Measurements from ENCODE around the gene STRA8. TPM values are rescaled to one million over a fixed set of nuclear protein-coding genes. Genes with fewer than 3 reads are reported as not detected.

STRA8 gene, protein sequence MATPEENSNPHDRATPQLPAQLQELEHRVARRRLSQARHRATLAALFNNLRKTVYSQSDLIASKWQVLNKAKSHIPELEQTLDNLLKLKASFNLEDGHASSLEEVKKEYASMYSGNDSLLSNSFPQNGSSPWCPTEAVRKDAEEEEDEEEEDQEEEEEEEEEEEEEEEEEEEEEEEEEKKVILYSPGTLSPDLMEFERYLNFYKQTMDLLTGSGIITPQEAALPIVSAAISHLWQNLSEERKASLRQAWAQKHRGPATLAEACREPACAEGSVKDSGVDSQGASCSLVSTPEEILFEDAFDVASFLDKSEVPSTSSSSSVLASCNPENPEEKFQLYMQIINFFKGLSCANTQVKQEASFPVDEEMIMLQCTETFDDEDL
- total RNA-seq (2022; extraction: Qiagen RNA extraction), result not detected in 5 replicates

GRCh38 chr7:135233570-135233969 lies at the start of gene STRA8:
Gene STRA8 (plus strand): TSS chr7:135233838. CDS start chr7:135240525, 6,687 bp downstream.

DNA sequence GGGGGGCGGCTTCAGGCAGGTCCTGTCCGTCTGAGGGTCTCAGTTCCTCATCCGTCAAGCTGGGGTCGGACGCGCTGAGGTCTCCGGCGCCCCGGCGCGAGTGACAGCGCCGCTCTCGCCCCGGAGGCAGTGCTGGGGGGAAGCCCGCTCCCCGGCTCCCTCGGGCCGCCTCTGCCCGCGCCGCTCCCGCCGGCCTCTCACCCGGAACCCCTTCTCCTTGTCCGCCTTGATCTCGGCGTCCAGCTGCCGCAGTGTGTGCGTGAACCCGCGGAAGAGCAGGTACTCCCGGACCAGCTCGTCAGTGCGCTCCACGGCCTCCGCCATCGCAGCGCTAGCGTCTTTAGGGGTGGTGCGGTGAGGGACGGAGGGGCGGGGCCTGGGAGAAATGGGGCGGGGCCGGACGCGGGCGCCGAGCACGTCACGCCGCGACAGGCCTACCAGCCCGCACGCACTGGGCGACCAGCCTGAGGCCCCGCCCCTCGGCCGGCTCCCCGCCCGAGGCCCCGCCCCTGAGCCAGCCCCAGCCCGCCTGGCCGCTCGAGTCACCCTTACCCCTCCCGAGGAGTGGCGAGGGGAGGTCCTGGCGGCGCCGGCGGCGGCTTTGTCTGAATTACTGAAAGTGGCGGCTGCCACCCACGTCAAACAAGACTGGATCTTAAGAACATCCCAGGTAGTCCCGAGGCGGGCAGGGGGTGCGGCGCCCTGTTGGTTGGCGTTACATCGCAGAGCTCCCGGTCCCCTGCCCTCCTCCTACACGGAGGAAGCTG lies 22.3 kb upstream of the STRA8 start, which contains the start of gene WDR91:
Gene WDR91, minus strand, starts transcription at position 348 of the 767 bp plus-strand sequence. Its CDS starts 24 bp downstream, at position 324.

Other genes starting within 250 kb of the STRA8 start
- gene AGBL3, start 247.3 kb upstream of the STRA8 start, total RNA-seq (2022; extraction: Qiagen RNA extraction), result 0.92 to 1.6 TPM (median 1.4 TPM) in 5 replicates
- 0.70 to 1.5 TPM (median 1.0 TPM) in 5 replicates for gene TMEM140, start 85.8 kb upstream of the STRA8 start, total RNA-seq (2022; extraction: Qiagen RNA extraction)
- 71.2 to 101 TPM (median 81.6 TPM) in 5 replicates for gene CYREN, start 63.1 kb upstream of the STRA8 start, total RNA-seq (2022; extraction: Qiagen RNA extraction)
- gene WDR91, start 22.3 kb upstream of the STRA8 start, total RNA-seq (2022; extraction: Qiagen RNA extraction), result 5.7 to 8.9 TPM (median 7.1 TPM) in 5 replicates

Measured in A549 treated with Hydrocortisone at 1 μM for 4 hours (cell line).